HepG2 (cell line): ENCODE results near the gene RAB20. TPM values are rescaled to one million over a fixed set of nuclear protein-coding genes. Genes with fewer than 3 reads are reported as not detected.

Experiments used
- ADNP ChIP-seq: sonication (generic); formaldehyde crosslinking; IDR thresholded peaks from 2 replicates; pipeline ENCODE4 v1.4.0; 2020; ENCODE audit warnings: missing genetic modification reagents
- BCL6 ChIP-seq: IDR thresholded peaks from 2 replicates; pipeline ENCODE4 v1.6.1; 2016; ENCODE audit warnings: missing genetic modification reagents, missing compliant biosample characterization
- FIP1L1 ChIP-seq: fragments of 200-400 bp; formaldehyde crosslinking; IDR thresholded peaks from 2 replicates; pipeline ENCODE4 v1.6.1; 2018; ENCODE audit warnings: low read depth, mild to moderate bottlenecking, low read length, moderate library complexity, borderline replicate concordance; ENCODE audit not compliant: insufficient read depth
- KDM5B ChIP-seq: sonication (generic); formaldehyde crosslinking; IDR thresholded peaks from 2 replicates; pipeline ENCODE4 v1.4.0; 2020; ENCODE audit warnings: missing genetic modification reagents, mild to moderate bottlenecking, borderline replicate concordance
- MED13 ChIP-seq: sonication (generic); formaldehyde crosslinking; IDR thresholded peaks from 2 replicates; pipeline ENCODE4 v1.5.0; 2020; ENCODE audit warnings: missing genetic modification reagents
- NBN ChIP-seq: fragments of 450-650 bp; conservative IDR thresholded peaks from 2 replicates; pipeline ENCODE4 v1.6.1; 2017
- NKX3-1 ChIP-seq: sonication (generic); formaldehyde crosslinking; IDR thresholded peaks from 2 replicates; pipeline ENCODE4 v1.5.0; 2020; ENCODE audit warnings: missing genetic modification reagents
- POLR2G ChIP-seq: fragments of 200-400 bp; formaldehyde crosslinking; IDR thresholded peaks from 2 replicates; pipeline ENCODE4 v1.6.1; 2018; ENCODE audit warnings: mild to moderate bottlenecking, low read depth, low read length, moderate library complexity
- SALL2 ChIP-seq: sonication (generic); formaldehyde crosslinking; IDR thresholded peaks from 2 replicates; pipeline ENCODE4 v1.8.1; 2023; ENCODE audit warnings: mild to moderate bottlenecking, missing genetic modification reagents, inconsistent platforms
- STAG1 ChIP-seq: sonication (generic); formaldehyde crosslinking; IDR thresholded peaks from 2 replicates; pipeline ENCODE4 v1.4.0; 2020; ENCODE audit warnings: missing genetic modification reagents
- ZFAT ChIP-seq: sonication (generic); formaldehyde crosslinking; conservative IDR thresholded peaks from 2 replicates; pipeline ENCODE4 v1.8.1; 2023; ENCODE audit warnings: missing genetic modification reagents, inconsistent platforms
- ZNF296 ChIP-seq: sonication (generic); formaldehyde crosslinking; conservative IDR thresholded peaks from 2 replicates; pipeline ENCODE4 v1.5.0; 2020; ENCODE audit warnings: mild to moderate bottlenecking, missing genetic modification reagents
- ZNF530 ChIP-seq: sonication (generic); formaldehyde crosslinking; IDR thresholded peaks from 2 replicates; pipeline ENCODE4 v1.5.0; 2020; ENCODE audit warnings: low read depth, mild to moderate bottlenecking, missing genetic modification reagents
- ZNF557 ChIP-seq: sonication (generic); formaldehyde crosslinking; IDR thresholded peaks from 2 replicates; pipeline ENCODE4 v1.4.0; 2020; ENCODE audit warnings: missing genetic modification reagents
- ZSCAN20 ChIP-seq: sonication (generic); formaldehyde crosslinking; IDR thresholded peaks from 2 replicates; pipeline ENCODE4 v1.4.0; 2020; ENCODE audit warnings: missing genetic modification reagents, mild to moderate bottlenecking, borderline replicate concordance
- polyA plus RNA-seq, 8 experiments: library from polyadenylated mRNA; depleted of rRNA in 3 of 8; stranded (reverse) in 7 of 8; unstranded in 1 of 8; fragments of >200 nt; fragmentation: Illumina TruSeq in 4 of 8; extraction: Trizol in 4 of 8; gene quantifications; 2 replicates each; pipeline versions ENCODE4 v1.2.1 to v1.2.3, GENCODE V29; 2011 to 2016; ENCODE audit warnings: low read depth in 4 of 8, missing spikeins in 1 of 8, mixed read lengths in 1 of 8; ENCODE audit not compliant: insufficient read depth in 1 of 8
- total RNA-seq, 5 experiments: library from RNA; depleted of rRNA; stranded (reverse); fragments of >200 nt; fragmentation: Illumina TruSeq; extraction: Trizol; gene quantifications; 2 replicates each; pipeline ENCODE4 v1.2.3, GENCODE V29; 2016; ENCODE audit warnings: low read depth in 1 of 5
- TF ChIP-seq, protein P1 (sequence below): sonication (generic); formaldehyde crosslinking; IDR thresholded peaks from 2 replicates; pipeline ENCODE4 v1.5.1; 2020; ENCODE audit warnings: mild to moderate bottlenecking, moderate library complexity, missing genetic modification reagents
- TF ChIP-seq, protein P2 (sequence below): sonication (generic); formaldehyde crosslinking; conservative IDR thresholded peaks from 2 replicates; pipeline ENCODE4 v1.8.0; 2022; ENCODE audit warnings: mild to moderate bottlenecking, moderate library complexity, missing genetic modification reagents
- TF ChIP-seq, protein P3 (sequence below): sonication (generic); formaldehyde crosslinking; IDR thresholded peaks from 2 replicates; pipeline ENCODE4 v1.4.0; 2020; ENCODE audit warnings: mild to moderate bottlenecking, missing genetic modification reagents
- TF ChIP-seq, protein P4 (sequence below): IDR thresholded peaks from 2 replicates; pipeline ENCODE4 v1.6.1; 2012; ENCODE audit warnings: low read depth, low read length, improper control_type of control experiment
- TF ChIP-seq, protein P5 (sequence below): sonication (generic); formaldehyde crosslinking; IDR thresholded peaks from 2 replicates; pipeline ENCODE4 v1.8.0; 2022; ENCODE audit warnings: mild to moderate bottlenecking, missing genetic modification reagents

Gene RAB20
- total and polyA plus RNA-seq, 2 of the 13 experiments (the other 11 are each of a cell fraction or from before 2014, with no cell fraction given) = 15.6 to 30.5 TPM

DNA sequence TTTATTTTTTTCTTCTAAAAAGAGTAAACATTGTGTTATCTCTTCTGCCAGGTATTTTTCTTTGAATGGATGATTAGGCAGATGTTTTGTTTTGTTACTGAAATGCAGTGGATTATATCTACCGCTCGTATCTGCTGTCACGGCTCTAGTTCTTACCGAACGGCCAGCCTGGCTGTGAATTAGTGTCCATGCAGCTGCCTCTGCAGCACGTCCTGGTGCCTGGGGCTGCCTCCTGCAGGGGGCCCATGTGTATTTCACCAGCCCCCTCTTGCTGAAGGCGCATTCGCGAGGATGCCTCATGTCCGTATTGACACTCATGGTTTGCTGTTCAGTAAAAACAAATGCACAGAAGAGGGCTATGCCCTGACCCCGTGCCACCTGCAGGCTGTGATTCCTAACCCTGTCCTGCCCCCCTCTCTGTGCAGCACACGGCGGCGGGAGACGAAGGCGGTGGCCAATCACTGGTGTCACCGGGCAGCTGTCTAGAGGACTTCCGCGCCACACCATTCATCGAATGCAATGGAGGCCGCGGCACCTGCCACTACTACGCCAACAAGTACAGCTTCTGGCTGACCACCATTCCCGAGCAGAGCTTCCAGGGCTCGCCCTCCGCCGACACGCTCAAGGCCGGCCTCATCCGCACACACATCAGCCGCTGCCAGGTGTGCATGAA lies 49.9 kb downstream of the RAB20 start (continued):
- TF ChIP-seq SALL2 (CRISPR knock-in tag) = no peak
- peak; percentile 26 for TF ChIP-seq STAG1
- no peak for TF ChIP-seq ZSCAN20 (CRISPR knock-in tag)
- TF ChIP-seq, protein P1, sequence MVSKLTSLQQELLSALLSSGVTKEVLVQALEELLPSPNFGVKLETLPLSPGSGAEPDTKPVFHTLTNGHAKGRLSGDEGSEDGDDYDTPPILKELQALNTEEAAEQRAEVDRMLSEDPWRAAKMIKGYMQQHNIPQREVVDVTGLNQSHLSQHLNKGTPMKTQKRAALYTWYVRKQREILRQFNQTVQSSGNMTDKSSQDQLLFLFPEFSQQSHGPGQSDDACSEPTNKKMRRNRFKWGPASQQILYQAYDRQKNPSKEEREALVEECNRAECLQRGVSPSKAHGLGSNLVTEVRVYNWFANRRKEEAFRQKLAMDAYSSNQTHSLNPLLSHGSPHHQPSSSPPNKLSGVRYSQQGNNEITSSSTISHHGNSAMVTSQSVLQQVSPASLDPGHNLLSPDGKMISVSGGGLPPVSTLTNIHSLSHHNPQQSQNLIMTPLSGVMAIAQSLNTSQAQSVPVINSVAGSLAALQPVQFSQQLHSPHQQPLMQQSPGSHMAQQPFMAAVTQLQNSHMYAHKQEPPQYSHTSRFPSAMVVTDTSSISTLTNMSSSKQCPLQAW (CRISPR knock-in tag) = no peak
- TF ChIP-seq, protein P2, sequence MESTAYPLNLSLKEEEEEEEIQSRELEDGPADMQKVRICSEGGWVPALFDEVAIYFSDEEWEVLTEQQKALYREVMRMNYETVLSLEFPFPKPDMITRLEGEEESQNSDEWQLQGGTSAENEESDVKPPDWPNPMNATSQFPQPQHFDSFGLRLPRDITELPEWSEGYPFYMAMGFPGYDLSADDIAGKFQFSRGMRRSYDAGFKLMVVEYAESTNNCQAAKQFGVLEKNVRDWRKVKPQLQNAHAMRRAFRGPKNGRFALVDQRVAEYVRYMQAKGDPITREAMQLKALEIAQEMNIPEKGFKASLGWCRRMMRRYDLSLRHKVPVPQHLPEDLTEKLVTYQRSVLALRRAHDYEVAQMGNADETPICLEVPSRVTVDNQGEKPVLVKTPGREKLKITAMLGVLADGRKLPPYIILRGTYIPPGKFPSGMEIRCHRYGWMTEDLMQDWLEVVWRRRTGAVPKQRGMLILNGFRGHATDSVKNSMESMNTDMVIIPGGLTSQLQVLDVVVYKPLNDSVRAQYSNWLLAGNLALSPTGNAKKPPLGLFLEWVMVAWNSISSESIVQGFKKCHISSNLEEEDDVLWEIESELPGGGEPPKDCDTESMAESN (CRISPR knock-in tag) = no peak
- no peak for TF ChIP-seq MED13
- TF ChIP-seq ADNP = no peak
- no peak for TF ChIP-seq ZNF557
- TF ChIP-seq BCL6 = peak; percentile 69
- TF ChIP-seq, protein P3, sequence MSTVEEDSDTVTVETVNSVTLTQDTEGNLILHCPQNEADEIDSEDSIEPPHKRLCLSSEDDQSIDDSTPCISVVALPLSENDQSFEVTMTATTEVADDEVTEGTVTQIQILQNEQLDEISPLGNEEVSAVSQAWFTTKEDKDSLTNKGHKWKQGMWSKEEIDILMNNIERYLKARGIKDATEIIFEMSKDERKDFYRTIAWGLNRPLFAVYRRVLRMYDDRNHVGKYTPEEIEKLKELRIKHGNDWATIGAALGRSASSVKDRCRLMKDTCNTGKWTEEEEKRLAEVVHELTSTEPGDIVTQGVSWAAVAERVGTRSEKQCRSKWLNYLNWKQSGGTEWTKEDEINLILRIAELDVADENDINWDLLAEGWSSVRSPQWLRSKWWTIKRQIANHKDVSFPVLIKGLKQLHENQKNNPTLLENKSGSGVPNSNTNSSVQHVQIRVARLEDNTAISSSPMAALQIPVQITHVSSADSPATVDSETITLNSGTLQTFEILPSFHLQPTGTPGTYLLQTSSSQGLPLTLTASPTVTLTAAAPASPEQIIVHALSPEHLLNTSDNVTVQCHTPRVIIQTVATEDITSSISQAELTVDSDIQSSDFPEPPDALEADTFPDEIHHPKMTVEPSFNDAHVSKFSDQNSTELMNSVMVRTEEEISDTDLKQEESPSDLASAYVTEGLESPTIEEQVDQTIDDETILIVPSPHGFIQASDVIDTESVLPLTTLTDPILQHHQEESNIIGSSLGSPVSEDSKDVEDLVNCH = no peak
- TF ChIP-seq POLR2G = no peak
- no peak for TF ChIP-seq NBN
- TF ChIP-seq, protein P4, sequence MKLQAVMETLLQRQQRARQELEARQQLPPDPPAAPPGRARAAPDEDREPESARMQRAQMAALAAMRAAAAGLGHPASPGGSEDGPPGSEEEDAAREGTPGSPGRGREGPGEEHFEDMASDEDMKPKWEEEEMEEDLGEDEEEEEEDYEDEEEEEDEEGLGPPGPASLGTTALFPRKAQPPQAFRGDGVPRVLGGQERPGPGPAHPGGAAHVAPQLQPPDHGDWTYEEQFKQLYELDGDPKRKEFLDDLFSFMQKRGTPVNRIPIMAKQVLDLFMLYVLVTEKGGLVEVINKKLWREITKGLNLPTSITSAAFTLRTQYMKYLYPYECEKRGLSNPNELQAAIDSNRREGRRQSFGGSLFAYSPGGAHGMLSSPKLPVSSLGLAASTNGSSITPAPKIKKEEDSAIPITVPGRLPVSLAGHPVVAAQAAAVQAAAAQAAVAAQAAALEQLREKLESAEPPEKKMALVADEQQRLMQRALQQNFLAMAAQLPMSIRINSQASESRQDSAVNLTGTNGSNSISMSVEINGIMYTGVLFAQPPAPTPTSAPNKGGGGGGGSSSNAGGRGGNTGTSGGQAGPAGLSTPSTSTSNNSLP = no peak
- no peak for TF ChIP-seq NKX3-1 (CRISPR knock-in tag)
- TF ChIP-seq ZNF530 (CRISPR knock-in tag) = no peak
- no peak for TF ChIP-seq ZNF296 (CRISPR knock-in tag)
- no peak for TF ChIP-seq KDM5B (CRISPR knock-in tag)
- TF ChIP-seq, protein P5, sequence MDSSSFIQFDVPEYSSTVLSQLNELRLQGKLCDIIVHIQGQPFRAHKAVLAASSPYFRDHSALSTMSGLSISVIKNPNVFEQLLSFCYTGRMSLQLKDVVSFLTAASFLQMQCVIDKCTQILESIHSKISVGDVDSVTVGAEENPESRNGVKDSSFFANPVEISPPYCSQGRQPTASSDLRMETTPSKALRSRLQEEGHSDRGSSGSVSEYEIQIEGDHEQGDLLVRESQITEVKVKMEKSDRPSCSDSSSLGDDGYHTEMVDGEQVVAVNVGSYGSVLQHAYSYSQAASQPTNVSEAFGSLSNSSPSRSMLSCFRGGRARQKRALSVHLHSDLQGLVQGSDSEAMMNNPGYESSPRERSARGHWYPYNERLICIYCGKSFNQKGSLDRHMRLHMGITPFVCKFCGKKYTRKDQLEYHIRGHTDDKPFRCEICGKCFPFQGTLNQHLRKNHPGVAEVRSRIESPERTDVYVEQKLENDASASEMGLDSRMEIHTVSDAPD (CRISPR knock-in tag) = no peak
- TF ChIP-seq ZFAT = no peak
- TF ChIP-seq FIP1L1 = no peak
